HL-60 (cell line): ENCODE data around the gene CNDP2.

Experiments used
- CTCF ChIP-seq: IDR thresholded peaks from one replicate; pipeline ENCODE4 v1.5.1; 2011; ENCODE audit warnings: low read length, control low read depth, inconsistent platforms; ENCODE audit not compliant: insufficient read depth
- REST ChIP-seq: IDR thresholded peaks from 2 replicates; pipeline ENCODE4 v1.6.1; 2012; ENCODE audit warnings: low read depth; ENCODE audit not compliant: insufficient replicate concordance
- SPI1 ChIP-seq: IDR thresholded peaks from 2 replicates; pipeline ENCODE4 v1.6.1; 2012; ENCODE audit warnings: low read depth, mild to moderate bottlenecking, borderline replicate concordance

GRCh38 chr18:74508821-74509225 is 12.7 kb downstream of the CNDP2 start:
- TF ChIP-seq CTCF, result no peak
- no peak for TF ChIP-seq SPI1
- no peak for TF ChIP-seq REST
